WI38 (cell line): ENCODE data around the gene CKMT2.

Experiments used
- H3K4me3 ChIP-seq: 2 replicates; pipeline ENCODE4 v1.5.1; 2011; ENCODE audit warnings: low read depth, mild to moderate bottlenecking, control low read depth, low read length
- TF ChIP-seq, protein P1 (sequence below): IDR thresholded peaks from 2 replicates; pipeline ENCODE4 v1.5.1; 2012; ENCODE audit warnings: low read depth, mild to moderate bottlenecking, control low read depth, low read length

The CKMT2 gene

DNA sequence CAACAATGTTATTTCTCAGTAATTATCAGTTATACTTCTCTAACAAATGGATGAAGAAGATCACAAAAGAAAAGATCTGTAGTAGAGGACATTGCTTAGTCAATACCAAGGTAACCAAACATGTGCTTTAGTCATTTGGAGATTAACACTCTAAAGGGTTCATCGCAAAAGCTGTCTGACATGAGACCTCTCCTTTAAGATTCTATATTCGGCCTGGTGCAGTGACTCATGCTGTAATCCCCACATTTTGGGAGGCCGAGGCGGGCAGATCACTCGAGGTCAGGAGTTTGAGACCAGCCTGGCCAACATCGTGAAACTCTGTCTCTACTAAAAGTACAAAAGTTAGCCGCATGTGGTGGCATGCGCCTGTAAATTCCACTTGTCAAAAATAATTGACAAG is 18.3 kb upstream of the CKMT2 start:
- H3K4me3 ChIP-seq = no peak overlapping the region
- TF ChIP-seq, protein P1, sequence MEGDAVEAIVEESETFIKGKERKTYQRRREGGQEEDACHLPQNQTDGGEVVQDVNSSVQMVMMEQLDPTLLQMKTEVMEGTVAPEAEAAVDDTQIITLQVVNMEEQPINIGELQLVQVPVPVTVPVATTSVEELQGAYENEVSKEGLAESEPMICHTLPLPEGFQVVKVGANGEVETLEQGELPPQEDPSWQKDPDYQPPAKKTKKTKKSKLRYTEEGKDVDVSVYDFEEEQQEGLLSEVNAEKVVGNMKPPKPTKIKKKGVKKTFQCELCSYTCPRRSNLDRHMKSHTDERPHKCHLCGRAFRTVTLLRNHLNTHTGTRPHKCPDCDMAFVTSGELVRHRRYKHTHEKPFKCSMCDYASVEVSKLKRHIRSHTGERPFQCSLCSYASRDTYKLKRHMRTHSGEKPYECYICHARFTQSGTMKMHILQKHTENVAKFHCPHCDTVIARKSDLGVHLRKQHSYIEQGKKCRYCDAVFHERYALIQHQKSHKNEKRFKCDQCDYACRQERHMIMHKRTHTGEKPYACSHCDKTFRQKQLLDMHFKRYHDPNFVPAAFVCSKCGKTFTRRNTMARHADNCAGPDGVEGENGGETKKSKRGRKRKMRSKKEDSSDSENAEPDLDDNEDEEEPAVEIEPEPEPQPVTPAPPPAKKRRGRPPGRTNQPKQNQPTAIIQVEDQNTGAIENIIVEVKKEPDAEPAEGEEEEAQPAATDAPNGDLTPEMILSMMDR = no peak

GRCh38 chr5:81216152-81216551 is 17.0 kb upstream of the CKMT2 start:
- H3K4me3 ChIP-seq = no peak overlapping the region
- TF ChIP-seq, protein P1 = no peak

- H3K4me3 ChIP-seq = no peak overlapping the region
- TF ChIP-seq, protein P1 = no peak
Observed at GRCh38 chr5:81219389-81219788, 13.7 kb upstream of the CKMT2 start.

- H3K4me3 ChIP-seq = no peak overlapping the region
- TF ChIP-seq, protein P1 = no peak
Observed at GRCh38 chr5:81222285-81222684, 10.8 kb upstream of the CKMT2 start.

GRCh38 chr5:81225463-81225862 is 7.7 kb upstream of the CKMT2 start:
- H3K4me3 ChIP-seq = no peak overlapping the region
- TF ChIP-seq, protein P1 = no peak

DNA sequence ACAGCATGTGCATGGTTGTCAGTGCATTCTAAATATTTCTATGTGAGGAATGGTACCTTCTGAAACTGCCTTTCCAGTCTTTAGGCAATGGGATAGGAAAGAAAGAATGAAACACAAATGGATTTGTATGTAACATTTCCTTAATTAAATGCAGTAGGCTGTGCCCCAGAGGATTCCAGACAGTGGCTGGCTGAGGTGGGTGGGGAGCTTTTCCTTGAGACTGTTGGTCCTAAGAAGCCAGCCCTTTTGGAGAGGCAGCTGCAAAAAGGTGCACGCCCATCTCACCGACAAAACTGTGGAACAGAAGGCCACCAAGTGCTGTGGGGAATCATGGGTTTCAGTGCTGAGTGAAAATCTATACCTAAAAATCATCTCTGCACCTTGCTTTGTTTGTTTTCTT is 6.8 kb upstream of the CKMT2 start:
- H3K4me3 ChIP-seq = no peak overlapping the region
- TF ChIP-seq, protein P1 = no peak

DNA sequence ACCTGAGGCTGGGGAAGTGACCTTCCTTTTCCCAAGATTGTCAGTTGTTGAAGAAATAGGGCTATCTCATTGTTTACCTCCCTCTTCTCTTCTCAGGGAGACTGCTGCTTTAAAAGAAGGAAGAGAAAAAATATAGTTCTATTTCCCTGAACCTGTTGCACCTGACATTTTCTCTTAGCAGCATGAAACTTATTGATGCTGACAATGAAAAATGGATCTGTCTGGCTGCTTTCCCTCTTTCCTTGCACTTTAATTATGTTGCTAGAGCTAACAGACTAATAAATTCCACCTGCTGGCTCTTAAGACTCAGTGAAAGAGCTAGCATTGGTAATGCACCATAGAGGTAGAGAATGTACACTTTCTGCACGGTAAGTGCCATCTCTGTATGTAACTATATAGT is 6.2 kb upstream of the CKMT2 start:
- H3K4me3 ChIP-seq = no peak overlapping the region
- TF ChIP-seq, protein P1 = no peak
